ENCODE measurements around the gene HSPA14. TPM values are rescaled to one million over a fixed set of nuclear protein-coding genes. Genes with fewer than 3 reads are reported as not detected.
A peak's percentile ranks its signal among the peaks of the same experiment; 100 is the strongest.

The HSPA14 gene
- total and polyA plus RNA-seq, 4 donors: 5.3 to 9.0 (median 8.5) TPM

- H3K9ac ChIP-seq (ENCODE audit: low read depth in 1 of 2, low read length in 2 of 2): no peak overlapping the region
- H3K27me3 ChIP-seq (ENCODE audit: control insufficient read depth in 4 of 4, insufficient read depth in 4 of 4, low read length in 3 of 4): no peaks in the 10 kb centered on the region
- no peak for DNase-seq (ENCODE audit: low spot score)
- TF ChIP-seq RAD21 (IDR thresholded peaks at IDR 0.05) (peak; percentile 55 to 57), HNF4G (IDR thresholded peaks at IDR 0.05) (no peak), CTCF (IDR thresholded peaks at IDR 0.05; ENCODE audit: low read depth, low read length, missing input control) (peak; percentile 47)
- peaks cover 0 to 11% (median 7%) of the 10 kb centered on the region in 4 donors for H3K36me3 ChIP-seq (ENCODE audit: control insufficient read depth in 4 of 4, insufficient read depth in 3 of 4, low read depth in 1 of 4, low read length in 3 of 4)
- no peaks in the 10 kb centered on the region for H3K4me1 ChIP-seq (ENCODE audit: control insufficient read depth in 4 of 4, insufficient read depth in 4 of 4, low read length in 3 of 4)
- H3K27ac ChIP-seq (ENCODE audit: low read depth in 1 of 2, low read length in 2 of 2): no peak overlapping the region
- WGBS: 45% methylated on average over 1 of the region's 1 CpG
- H3K9me3 ChIP-seq (ENCODE audit: control insufficient read depth in 4 of 4, low read length in 3 of 4): no peaks in the 10 kb centered on the region
- H3K4me3 ChIP-seq (ENCODE audit: low read depth in 1 of 3, low read length in 3 of 3): no peak overlapping the region
Measured at GRCh38 chr10:14904316-14904732, 66.2 kb downstream of the HSPA14 start.

- Histone ChIP-seq H3K4me1 (ENCODE audit: control insufficient read depth in 4 of 4, insufficient read depth in 4 of 4, low read length in 3 of 4) (no peaks in the 10 kb centered on the region), H3K4me3 (ENCODE audit: low read depth in 1 of 3, low read length in 3 of 3) (no peak overlapping the region), H3K9me3 (ENCODE audit: control insufficient read depth in 4 of 4, low read length in 3 of 4) (no peaks in the 10 kb centered on the region), H3K27me3 (ENCODE audit: control insufficient read depth in 4 of 4, insufficient read depth in 4 of 4, low read length in 3 of 4) (no peaks in the 10 kb centered on the region), H3K9ac (ENCODE audit: low read depth in 1 of 2, low read length in 2 of 2) (no peak overlapping the region), H3K27ac (ENCODE audit: low read depth in 1 of 2, low read length in 2 of 2) (no peak overlapping the region), H3K36me3 (ENCODE audit: control insufficient read depth in 4 of 4, insufficient read depth in 3 of 4, low read depth in 1 of 4, low read length in 3 of 4) (peaks cover 0 to 12% (median 7%) of the 10 kb centered on the region in 4 donors)
- TF ChIP-seq RAD21 (IDR thresholded peaks at IDR 0.05): no peak
- no peak for TF ChIP-seq ATF3 (IDR thresholded peaks at IDR 0.05)
- TF ChIP-seq GABPA (IDR thresholded peaks at IDR 0.05 in 1 of 2, conservative IDR thresholded peaks at IDR 0.05 in 1 of 2): no peak
- TF ChIP-seq REST (IDR thresholded peaks at IDR 0.05): no peak
- TF ChIP-seq SP1 (IDR thresholded peaks at IDR 0.05): no peak
- TF ChIP-seq TAF1 (conservative IDR thresholded peaks at IDR 0.05): no peak
- TF ChIP-seq FOXA2 (IDR thresholded peaks at IDR 0.05): no peak
- no peak for TF ChIP-seq RXRA (IDR thresholded peaks at IDR 0.05)
- TF ChIP-seq HNF4A (conservative IDR thresholded peaks at IDR 0.05): no peak
- TF ChIP-seq CTCF (IDR thresholded peaks at IDR 0.05; ENCODE audit: low read depth, low read length, missing input control): no peak
- no peak for TF ChIP-seq NR2F2 (IDR thresholded peaks at IDR 0.05)
- no peak for TF ChIP-seq EGR1 (IDR thresholded peaks at IDR 0.05; ENCODE audit: low read depth in 2 of 2)
- TF ChIP-seq MAX (IDR thresholded peaks at IDR 0.05): no peak
- no peak for TF ChIP-seq HNF4G (IDR thresholded peaks at IDR 0.05)
- TF ChIP-seq JUND (IDR thresholded peaks at IDR 0.05): no peak
- TF ChIP-seq FOXA1 (IDR thresholded peaks at IDR 0.05): no peak
- no peak for TF ChIP-seq YY1 (IDR thresholded peaks at IDR 0.05)
- no peak for TF ChIP-seq ZBTB33 (IDR thresholded peaks at IDR 0.05)
- DNase-seq (ENCODE audit: low spot score): no peak
- 95% methylated on average over 2 of the region's 2 CpGs for WGBS
Measured at GRCh38 chr10:14904864-14905263, 66.8 kb downstream of the HSPA14 start.
